Hematopoietic multipotent progenitor cell treated with erythropoietin and hydrocortisone succinate and interleukin-3 and kit ligand, for 15 days (in vitro differentiated cells): Measurements from ENCODE around the gene RNF144A.

Source experiments
- DNase-seq: peaks from one replicate; pipeline ENCODE4 v3.0.0-alpha.2; 2015; ENCODE audit warnings: low spot score

RNF144A gene

GRCh38 chr2:7083580-7084509 lies 166.6 kb downstream of the RNF144A start:
- peak; percentile 30 for DNase-seq

DNA sequence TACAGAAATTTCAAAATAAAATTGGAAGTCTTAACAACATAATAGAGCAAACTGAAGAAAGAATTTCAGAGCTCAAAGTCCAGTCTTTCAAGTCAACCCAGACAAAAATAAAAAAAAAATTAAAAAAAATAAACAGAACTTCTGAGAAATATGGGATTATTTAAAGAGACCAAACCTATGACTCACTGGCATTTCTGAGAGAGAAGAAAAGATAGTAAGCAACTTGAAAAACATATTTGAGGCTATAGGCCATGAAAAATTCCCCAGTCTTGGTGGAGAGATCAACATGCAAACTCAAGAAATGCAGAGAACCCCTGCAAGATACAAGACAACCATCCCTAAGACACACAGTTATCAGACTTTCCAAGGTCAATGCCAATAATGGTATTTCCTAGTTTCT lies 167.4 kb downstream of the RNF144A start:
- DNase-seq: no peak

DNA sequence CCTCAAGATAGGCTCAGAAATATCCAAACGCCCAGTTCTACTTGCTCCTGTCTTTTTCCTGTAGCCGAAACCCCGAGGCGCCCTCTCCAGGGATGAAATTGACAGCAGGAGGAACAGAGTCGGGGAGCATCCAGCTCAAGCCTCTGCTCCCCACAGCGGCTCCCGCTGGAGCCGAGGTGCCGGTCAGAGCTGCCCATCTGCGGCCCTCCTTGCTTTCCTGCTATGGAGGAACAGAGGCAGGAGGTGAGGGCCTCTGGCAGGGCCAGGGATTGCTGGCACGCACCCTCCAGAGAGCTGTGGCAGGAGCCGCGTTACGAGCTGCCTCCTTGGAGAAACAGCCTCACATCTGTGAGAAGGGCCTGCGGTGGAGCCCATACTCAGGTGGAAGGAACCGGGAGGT lies 172.1 kb downstream of the RNF144A start:
- DNase-seq: no peak

GRCh38 chr2:7089898-7090510 lies 172.8 kb downstream of the RNF144A start:
- DNase-seq: no peak

DNA sequence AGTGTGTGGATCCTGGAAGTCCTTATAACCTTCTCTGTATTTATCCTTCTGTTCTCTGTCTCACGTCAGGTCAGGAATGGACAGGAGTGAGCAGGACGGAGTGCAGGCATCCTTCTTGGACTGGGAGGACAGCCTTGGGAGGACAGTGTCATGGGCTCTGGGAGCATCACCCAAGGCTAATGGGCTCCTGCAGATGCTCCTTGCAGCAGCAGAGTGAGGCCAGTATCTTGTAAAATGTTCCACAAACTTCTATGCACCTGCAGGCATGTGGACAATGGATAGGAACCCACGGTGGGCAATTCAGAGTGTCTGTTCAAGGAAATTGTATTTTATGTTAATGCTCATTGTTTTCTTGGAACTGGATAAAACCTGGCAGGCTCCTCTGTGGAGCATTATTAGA lies 176.2 kb downstream of the RNF144A start:
- no peak for DNase-seq
